Kidney epithelial cell (primary cell): ENCODE data around the gene RAB40A. TPM values are rescaled to one million over a fixed set of nuclear protein-coding genes. Genes with fewer than 3 reads are reported as not detected.
"Not testable (repeated sequence)": the region's sequence is repeated elsewhere in the genome, so short reads cannot be mapped to it uniquely, and the experiment has no call there.

Experiments used
- DNase-seq: peaks from one replicate; pipeline ENCODE4 v3.0.0-alpha.2; 2010; ENCODE audit warnings: low read depth
- H3K27me3 ChIP-seq: 2 replicates; pipeline ENCODE4 v1.6.0; 2011; ENCODE audit warnings: low read length; ENCODE audit not compliant: control insufficient read depth, insufficient read depth
- H3K36me3 ChIP-seq: 2 replicates; pipeline ENCODE4 v1.5.1; 2011; ENCODE audit warnings: low read length; ENCODE audit not compliant: control insufficient read depth, insufficient read depth
- H3K4me3 ChIP-seq: 2 replicates; pipeline ENCODE4 v1.5.1; 2011; ENCODE audit warnings: low read depth, mild to moderate bottlenecking, control low read depth, low read length
- total RNA-seq: library from RNA; depleted of rRNA; stranded (reverse); fragments of >200 nt; gene quantifications from 2 replicates; pipeline ENCODE4 v1.2.3, GENCODE V29; 2015
- TF ChIP-seq, protein P1 (sequence below): IDR thresholded peaks from 2 replicates; pipeline ENCODE4 v1.5.1; 2011; ENCODE audit warnings: mild to moderate bottlenecking, moderate library complexity, low read length, control low read depth, inconsistent platforms; ENCODE audit not compliant: insufficient read depth, poor library complexity, severe bottlenecking

Gene RAB40A
- total RNA-seq, 1 donor from 2014 or later: 0.13 TPM

DNA sequence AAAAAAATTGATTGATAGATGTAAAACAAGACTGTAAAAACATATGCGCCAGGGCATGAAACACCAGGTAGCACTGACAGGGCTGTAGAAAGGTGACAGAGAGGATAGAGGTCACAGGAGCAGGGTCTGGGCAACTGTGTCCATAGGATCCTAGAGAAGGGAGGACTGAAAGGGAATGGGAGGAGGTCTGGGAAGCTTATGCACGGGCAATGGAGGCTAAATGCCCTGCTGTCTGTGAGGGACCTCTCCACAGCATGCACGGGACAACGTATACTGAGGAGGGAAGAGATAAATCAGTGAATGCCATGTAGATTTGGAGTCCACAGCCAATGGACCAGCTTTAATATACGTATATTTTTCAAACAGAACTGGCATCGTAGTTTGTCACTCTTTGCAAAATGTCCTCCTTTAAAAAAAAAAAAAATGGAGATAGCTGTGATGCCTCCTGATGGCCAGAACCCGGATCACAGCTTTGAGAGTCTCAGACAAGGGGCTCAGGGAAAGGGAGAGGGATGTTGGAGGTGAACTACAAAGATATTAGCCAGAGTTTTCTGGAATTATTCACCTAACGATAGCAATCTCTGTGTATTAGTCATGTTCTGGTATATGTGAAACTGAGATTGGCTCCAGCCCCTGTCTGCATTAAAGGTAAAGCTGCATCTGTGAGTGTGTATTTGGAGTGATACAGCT lies 16.0 kb downstream of the RAB40A start:
- TF ChIP-seq, protein P1, sequence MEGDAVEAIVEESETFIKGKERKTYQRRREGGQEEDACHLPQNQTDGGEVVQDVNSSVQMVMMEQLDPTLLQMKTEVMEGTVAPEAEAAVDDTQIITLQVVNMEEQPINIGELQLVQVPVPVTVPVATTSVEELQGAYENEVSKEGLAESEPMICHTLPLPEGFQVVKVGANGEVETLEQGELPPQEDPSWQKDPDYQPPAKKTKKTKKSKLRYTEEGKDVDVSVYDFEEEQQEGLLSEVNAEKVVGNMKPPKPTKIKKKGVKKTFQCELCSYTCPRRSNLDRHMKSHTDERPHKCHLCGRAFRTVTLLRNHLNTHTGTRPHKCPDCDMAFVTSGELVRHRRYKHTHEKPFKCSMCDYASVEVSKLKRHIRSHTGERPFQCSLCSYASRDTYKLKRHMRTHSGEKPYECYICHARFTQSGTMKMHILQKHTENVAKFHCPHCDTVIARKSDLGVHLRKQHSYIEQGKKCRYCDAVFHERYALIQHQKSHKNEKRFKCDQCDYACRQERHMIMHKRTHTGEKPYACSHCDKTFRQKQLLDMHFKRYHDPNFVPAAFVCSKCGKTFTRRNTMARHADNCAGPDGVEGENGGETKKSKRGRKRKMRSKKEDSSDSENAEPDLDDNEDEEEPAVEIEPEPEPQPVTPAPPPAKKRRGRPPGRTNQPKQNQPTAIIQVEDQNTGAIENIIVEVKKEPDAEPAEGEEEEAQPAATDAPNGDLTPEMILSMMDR: no peak
- H3K36me3 ChIP-seq: no peaks in the 10 kb centered on the region
- no peaks in the 10 kb centered on the region for H3K27me3 ChIP-seq
- no peak overlapping the region for H3K4me3 ChIP-seq
- no peak for DNase-seq

DNA sequence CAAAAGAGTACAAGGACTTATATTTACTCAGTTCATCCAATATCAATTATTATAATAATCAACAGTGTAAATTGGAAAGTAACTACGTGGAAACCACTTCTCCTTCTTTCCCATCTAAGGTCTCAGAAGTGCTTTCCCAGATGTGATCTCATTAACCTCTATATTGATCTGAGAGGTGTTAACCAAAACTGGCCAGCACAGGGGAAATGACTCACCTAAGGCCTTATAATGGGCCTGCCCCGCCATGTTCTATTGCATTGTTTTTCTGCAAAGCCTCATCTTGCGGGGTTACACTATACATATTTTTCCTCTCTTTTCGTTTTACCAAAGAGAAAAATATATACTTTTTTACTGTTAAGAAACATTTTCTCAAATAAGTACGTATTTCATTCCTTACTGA lies 20.5 kb downstream of the RAB40A start:
- no peak for DNase-seq
- Histone ChIP-seq H3K4me3 (no peak overlapping the region), H3K36me3 (no peaks in the 10 kb centered on the region), H3K27me3 (no peaks in the 10 kb centered on the region)
- TF ChIP-seq, protein P1: no peak

DNA sequence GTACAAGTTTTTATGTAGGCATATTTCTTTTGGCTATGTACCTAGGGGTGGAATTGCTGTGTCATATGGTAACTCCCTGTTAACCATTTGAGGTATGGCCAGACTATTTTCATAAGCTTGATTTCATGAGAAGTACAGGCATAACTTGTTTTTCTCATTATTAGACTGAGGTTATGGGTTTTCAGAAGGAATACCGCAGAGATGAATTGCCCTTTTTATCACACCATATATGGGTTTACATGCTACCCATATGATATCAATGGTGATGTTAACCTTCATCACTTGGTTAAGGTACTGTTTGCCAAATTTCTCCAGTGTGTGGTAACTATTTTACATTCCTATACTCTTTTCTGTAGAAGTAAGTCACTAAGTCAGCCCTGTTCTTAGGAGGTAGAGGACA lies 23.5 kb downstream of the RAB40A start:
- TF ChIP-seq, protein P1: no peak
- no peaks in the 10 kb centered on the region for H3K36me3 ChIP-seq
- H3K4me3 ChIP-seq: no peak overlapping the region
- no peak for DNase-seq
- no peaks in the 10 kb centered on the region for H3K27me3 ChIP-seq

DNA sequence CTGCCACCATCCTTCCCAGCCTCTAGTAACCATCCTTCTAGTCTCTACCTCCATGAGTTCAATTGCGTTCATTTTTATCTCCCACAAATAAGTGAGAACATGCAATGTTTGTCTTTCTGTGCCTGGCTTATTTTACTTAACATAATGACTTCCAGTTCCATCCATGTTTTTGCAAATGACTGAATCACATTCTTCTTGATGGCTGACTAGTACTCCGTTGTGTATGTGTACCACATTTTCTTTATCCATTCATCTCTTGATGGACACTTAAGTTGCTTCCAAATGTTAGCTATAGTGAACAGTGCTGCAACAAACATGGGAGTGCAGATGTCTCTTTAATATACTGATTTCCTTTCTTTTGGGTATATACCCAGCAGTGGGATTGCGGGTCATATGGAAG lies 25.7 kb downstream of the RAB40A start:
- DNase-seq, H3K36me3 ChIP-seq, H3K4me3 ChIP-seq, H3K27me3 ChIP-seq: not testable (repeated sequence)

DNA sequence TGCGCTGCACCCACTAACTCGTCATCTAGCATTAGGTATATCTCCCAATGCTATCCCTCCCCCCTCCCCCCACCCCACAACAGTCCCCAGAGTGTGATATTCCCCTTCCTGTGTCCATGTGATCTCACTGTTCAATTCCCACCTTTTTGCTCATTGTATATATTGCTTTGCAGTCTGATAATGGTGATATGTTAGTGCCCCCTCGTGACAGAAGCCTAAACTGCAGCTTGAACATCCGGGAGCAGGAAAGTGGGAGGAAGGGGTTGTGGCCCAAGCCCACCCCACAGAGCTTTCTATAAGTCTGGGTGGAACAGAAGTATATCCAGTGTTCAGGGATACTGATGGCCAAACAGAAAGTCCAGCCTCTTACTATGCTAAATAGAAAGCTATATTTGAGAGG lies 29.6 kb downstream of the RAB40A start:
- DNase-seq, H3K27me3 ChIP-seq, H3K4me3 ChIP-seq, H3K36me3 ChIP-seq: not testable (repeated sequence)
- TF ChIP-seq, protein P1: peak; percentile 46

DNA sequence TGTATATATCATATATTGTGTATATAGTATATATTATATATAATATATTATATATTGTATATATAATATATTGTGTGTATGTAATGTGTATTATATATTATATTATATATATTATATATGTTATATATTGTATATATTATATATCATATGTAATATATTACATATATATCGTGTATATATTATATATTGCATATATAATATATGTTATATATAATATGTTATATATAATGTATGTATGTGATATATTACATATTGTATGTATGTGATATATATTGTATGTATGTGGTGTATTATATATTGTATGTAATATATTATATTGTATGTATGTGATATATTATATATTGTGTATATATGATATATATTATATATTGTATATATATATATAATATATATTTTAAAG lies 30.5 kb downstream of the RAB40A start:
- no peak for DNase-seq
- Histone ChIP-seq H3K4me3 (no peak overlapping the region), H3K27me3 (no peaks in the 10 kb centered on the region), H3K36me3 (no peaks in the 10 kb centered on the region)
- TF ChIP-seq, protein P1: no peak
